ENCODE data around the gene ABCA7.
"Not testable (repeated sequence)": the region's sequence is repeated elsewhere in the genome, so short reads cannot be mapped to it uniquely, and the experiment has no call there.

- TF ChIP-seq CTCF, POLR2A (IDR thresholded peaks at IDR 0.05): not testable (repeated sequence)
Observed at GRCh38 chr19:1114728-1115127, 74.8 kb downstream of the ABCA7 start.

Measured in right lobe of liver (tissue), 4 donors.